Breast epithelium (tissue), 4 donors: ENCODE data around the gene HSDL1. TPM values are rescaled to one million over a fixed set of nuclear protein-coding genes. Genes with fewer than 3 reads are reported as not detected.

ENCODE experiments used
- DNase-seq, 2 donors: peaks; one replicate each; pipeline ENCODE4 v3.0.0-alpha.2; 2019; ENCODE audit warnings: low spot score in 2 of 2
- H3K27ac ChIP-seq, 2 donors: fragments of 200-600 bp; sonication (generic) in 1 of 2; one replicate each; pipeline ENCODE4 v1.5.1; 2016 to 2019; ENCODE audit warnings: mild to moderate bottlenecking in 1 of 2
- H3K27me3 ChIP-seq, 2 donors: fragments of 200-600 bp; sonication (generic) in 1 of 2; one replicate each; pipeline versions ENCODE4 v1.5.1 to v1.6.0; 2017 to 2019; ENCODE audit warnings: control low read depth in 1 of 2, mild to moderate bottlenecking in 1 of 2
- H3K36me3 ChIP-seq: fragments of 200-600 bp; one replicate; pipeline ENCODE4 v1.5.1; 2019
- H3K4me1 ChIP-seq, 2 donors: fragments of 200-600 bp; sonication (generic); one replicate each; pipeline ENCODE4 v1.5.1; 2016 to 2019; ENCODE audit warnings: control low read depth in 1 of 2
- H3K4me3 ChIP-seq, 3 donors: fragments of 200-600 bp; sonication (generic); 1 replicate in 2 of 3; 2 replicates in 1 of 3; pipeline ENCODE4 v1.5.1; 2016 to 2019; ENCODE audit warnings: mild to moderate bottlenecking in 3 of 3, moderate library complexity in 2 of 3
- H3K9me3 ChIP-seq, 2 donors: fragments of 200-600 bp; sonication (generic) in 1 of 2; one replicate each; pipeline ENCODE4 v1.5.1; 2016 to 2019; ENCODE audit warnings: control low read depth in 1 of 2
- CTCF ChIP-seq, 3 donors: fragments of 450-650 bp; IDR thresholded peaks; one replicate each; pipeline ENCODE4 v1.5.1; 2016 to 2017; ENCODE audit warnings: antibody characterized with exemption in 3 of 3, mild to moderate bottlenecking in 3 of 3, moderate library complexity in 3 of 3
- POLR2A ChIP-seq: fragments of 450-650 bp; IDR thresholded peaks from one replicate; pipeline ENCODE4 v1.6.1; 2016; ENCODE audit warnings: antibody characterized with exemption, mild to moderate bottlenecking, moderate library complexity
- POLR2AphosphoS5 ChIP-seq, 3 donors: sonication (generic); formaldehyde crosslinking; IDR thresholded peaks; one replicate each; pipeline ENCODE4 v1.6.1; 2017; ENCODE audit warnings: antibody characterized with exemption in 3 of 3
- intact Hi-C: fragments of 100-400 bp; cut with DNase I; formaldehyde crosslinking; loops from one replicate; pipeline ENCODE4 v1.15.1; 2023; ENCODE audit warnings: low total_unique reads
- total RNA-seq, 3 donors: library from RNA; depleted of rRNA; stranded (reverse); fragments of >200 nt; gene quantifications; one replicate each; pipeline ENCODE4 v1.1.0, GENCODE V29; 2016

HSDL1 gene
- total RNA-seq, 3 donors from 2014 or later: 17.0 to 25.8 (median 21.0) TPM

GRCh38 chr16:84139628-84140258 is 5.2 kb downstream of the HSDL1 start:
- intact Hi-C loops: loop anchor here (2.0 kb wide), 1 partner anchor 41 kb away; no protein-coding TSS in a partner anchor
- H3K36me3 ChIP-seq: no peaks in the 10 kb centered on the region
- H3K4me3 ChIP-seq: no peak overlapping the region
- no peaks in the 10 kb centered on the region for H3K4me1 ChIP-seq
- no peaks in the 10 kb centered on the region for H3K27me3 ChIP-seq
- H3K27ac ChIP-seq: no peak overlapping the region
- H3K9me3 ChIP-seq: no peaks in the 10 kb centered on the region
- no peak for TF ChIP-seq POLR2A
- no peak for TF ChIP-seq CTCF (IDR thresholded peaks at IDR 0.05)
- no peak for TF ChIP-seq POLR2AphosphoS5 (IDR thresholded peaks at IDR 0.05)
- no peak for DNase-seq

- H3K4me1 ChIP-seq: no peaks in the 10 kb centered on the region
- no peak overlapping the region for H3K4me3 ChIP-seq
- peak overlapping the region in 1 of 2 donors; percentile 7 for H3K27ac ChIP-seq
- no peak for DNase-seq
- H3K36me3 ChIP-seq: no peaks in the 10 kb centered on the region
- no peaks in the 10 kb centered on the region for H3K9me3 ChIP-seq
- no peak for TF ChIP-seq POLR2AphosphoS5 (IDR thresholded peaks at IDR 0.05)
- TF ChIP-seq CTCF (IDR thresholded peaks at IDR 0.05): no peak
- no peak for TF ChIP-seq POLR2A
- H3K27me3 ChIP-seq: no peaks in the 10 kb centered on the region
- intact Hi-C loops: no loop called here
Measured at GRCh38 chr16:84138824-84139627, 6.0 kb downstream of the HSDL1 start.

GRCh38 chr16:84138500-84138823 is 6.5 kb downstream of the HSDL1 start:
- no peak for TF ChIP-seq CTCF (IDR thresholded peaks at IDR 0.05)
- TF ChIP-seq POLR2A: no peak
- no peak for TF ChIP-seq POLR2AphosphoS5 (IDR thresholded peaks at IDR 0.05)
- intact Hi-C loops: no loop called here
- H3K4me3 ChIP-seq: no peak overlapping the region
- no peak for DNase-seq
- H3K9me3 ChIP-seq: no peaks in the 10 kb centered on the region
- no peaks in the 10 kb centered on the region for H3K27me3 ChIP-seq
- no peaks in the 10 kb centered on the region for H3K4me1 ChIP-seq
- no peaks in the 10 kb centered on the region for H3K36me3 ChIP-seq
- no peak overlapping the region for H3K27ac ChIP-seq

GRCh38 chr16:84137769-84138357 is 7.1 kb downstream of the HSDL1 start:
- Histone ChIP-seq H3K4me1 (no peaks in the 10 kb centered on the region), H3K4me3 (no peak overlapping the region), H3K9me3 (no peaks in the 10 kb centered on the region), H3K36me3 (no peaks in the 10 kb centered on the region), H3K27ac (no peak overlapping the region), H3K27me3 (no peaks in the 10 kb centered on the region)
- TF ChIP-seq CTCF (IDR thresholded peaks at IDR 0.05) (no peak), POLR2A (no peak)
- DNase-seq: peak in 1 of 2 donors; percentile 2
- intact Hi-C loops: no loop called here

- Histone ChIP-seq H3K4me3 (no peak overlapping the region), H3K27me3 (no peaks in the 10 kb centered on the region), H3K27ac (no peak overlapping the region), H3K4me1 (no peaks in the 10 kb centered on the region), H3K36me3 (no peaks in the 10 kb centered on the region), H3K9me3 (no peaks in the 10 kb centered on the region)
- DNase-seq: peak in 1 of 2 donors; percentile 12
- TF ChIP-seq POLR2A (no peak), POLR2AphosphoS5 (IDR thresholded peaks at IDR 0.05) (no peak), CTCF (IDR thresholded peaks at IDR 0.05) (no peak)
- intact Hi-C loops: no loop called here
Measured at GRCh38 chr16:84137287-84137686, 7.7 kb downstream of the HSDL1 start.
